Measurements from ENCODE around the gene TMCC2.
"Not testable (repeated sequence)": the region's sequence is repeated elsewhere in the genome, so short reads cannot be mapped to it uniquely, and the experiment has no call there.

TMCC2 gene

DNA sequence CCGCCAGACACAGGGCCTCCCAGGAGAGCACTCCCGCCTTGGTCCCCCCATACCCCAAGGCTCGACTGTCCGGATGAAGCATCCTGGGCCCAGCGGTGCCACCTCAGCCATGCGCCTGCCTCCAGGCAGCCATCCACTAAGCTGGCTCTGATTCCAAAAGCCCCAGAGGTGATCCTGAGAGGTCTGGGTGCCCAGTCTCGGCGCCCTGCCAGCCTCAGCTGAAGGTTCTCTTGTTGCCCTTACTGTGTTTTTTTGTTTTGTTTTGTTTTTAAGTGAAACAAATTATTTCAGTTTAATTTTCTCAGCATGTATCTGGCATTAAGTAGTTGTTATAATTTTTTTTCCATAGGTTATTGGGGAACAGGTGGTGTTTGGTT is 48.9 kb downstream of the TMCC2 start:
- DNase-seq (ENCODE audit: low read depth in 2 of 3, low spot score in 2 of 3), result no peak

DNA sequence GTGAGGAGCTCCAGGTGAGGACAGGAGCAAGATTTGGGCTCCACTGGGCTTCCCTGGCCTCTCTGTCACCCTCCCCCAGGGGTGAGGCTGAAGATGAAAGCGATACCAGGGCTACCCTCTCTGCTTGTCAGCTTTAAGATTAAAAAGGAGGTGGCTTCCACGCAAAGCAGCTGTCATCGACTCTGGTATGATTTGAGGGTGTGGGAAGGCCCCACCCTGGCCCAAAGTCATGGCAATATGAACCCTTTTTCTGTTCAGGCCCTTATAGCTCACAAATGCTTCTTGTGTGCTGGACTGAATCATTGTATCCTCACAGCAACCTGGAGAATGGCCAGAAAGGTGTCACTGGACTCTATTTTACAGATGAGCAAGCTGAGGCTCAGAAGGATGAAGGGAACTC is 52.2 kb downstream of the TMCC2 start:
- no peak for DNase-seq (ENCODE audit: low read depth in 2 of 3, low spot score in 2 of 3)

DNA sequence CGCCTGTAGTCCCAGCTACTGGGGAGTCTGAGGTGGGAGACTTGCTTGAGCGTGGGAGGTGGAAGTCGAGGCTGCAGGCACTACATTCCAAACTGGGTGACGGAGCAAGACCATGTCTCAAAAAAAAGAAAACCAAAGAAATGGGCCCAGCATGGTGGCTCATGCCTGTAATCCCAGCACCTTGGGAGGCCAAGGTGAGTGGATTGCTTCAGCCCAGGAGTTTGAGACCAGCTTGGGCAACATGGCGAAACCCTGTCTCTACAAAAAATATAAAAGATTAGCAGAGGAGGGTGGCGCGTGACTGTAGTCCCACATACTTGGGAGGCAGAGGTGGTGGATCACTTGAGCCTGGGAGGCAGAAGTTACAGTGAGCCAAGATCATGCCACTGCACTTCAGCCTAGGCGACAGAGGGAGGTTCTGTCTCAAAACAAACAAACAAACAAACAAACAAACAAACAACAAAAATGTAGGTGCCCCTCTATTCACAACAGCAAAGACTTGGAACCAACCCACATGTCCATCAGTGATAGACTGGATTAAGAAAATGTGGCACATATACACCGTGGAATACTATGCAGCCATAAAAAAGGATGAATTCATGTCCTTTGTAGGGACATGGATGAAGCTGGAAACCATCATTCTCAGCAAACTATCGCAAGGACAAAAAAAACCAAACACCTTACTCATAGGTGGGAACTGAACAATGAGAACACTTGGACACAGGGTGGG is 53.1 kb downstream of the TMCC2 start:
- not testable (repeated sequence) for DNase-seq (ENCODE audit: low read depth in 2 of 3, low spot score in 2 of 3)

DNA sequence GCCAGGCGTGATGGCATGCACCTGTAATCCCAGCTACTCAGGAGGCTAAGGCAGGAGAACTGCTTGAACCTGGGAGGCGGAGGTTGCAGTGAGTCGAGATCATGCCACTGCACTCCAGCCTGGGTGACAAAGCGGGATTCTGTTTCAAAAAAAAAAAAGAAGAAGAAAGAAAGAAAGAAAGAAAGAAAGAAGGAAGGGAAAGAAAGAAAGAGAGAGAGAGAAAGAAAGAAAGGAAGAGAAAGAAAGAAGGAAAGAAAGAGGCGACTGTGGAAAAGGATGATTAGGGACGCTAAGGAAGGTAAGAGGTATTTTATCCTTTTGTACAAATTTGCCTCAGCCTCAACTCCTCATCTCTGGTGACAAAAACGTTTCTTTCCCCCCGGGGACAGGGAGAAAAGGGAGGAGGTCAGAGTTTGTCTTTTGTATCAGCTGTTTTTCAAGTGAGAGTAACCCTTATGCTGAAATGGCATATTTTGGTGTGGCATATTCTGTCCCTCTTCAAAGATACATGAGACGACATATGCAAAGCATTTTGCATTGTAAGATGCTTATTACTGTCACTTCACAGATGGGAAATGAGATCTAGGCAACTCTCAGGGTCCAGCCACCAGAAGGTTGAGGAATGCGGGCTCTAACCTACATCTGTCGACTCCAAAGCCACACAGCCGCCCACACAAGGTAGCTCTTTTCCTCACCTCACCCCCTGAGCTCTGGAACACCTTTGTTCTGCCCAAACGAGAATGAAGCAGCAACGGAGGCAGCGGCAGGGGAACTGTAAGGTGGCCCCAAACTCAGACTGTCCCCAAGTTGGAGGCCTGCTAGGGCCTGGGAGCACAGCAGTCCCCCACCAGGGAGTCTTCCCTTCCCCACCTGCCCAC is 55.8 kb downstream of the TMCC2 start:
- no peak for DNase-seq (ENCODE audit: low read depth in 2 of 3, low spot score in 2 of 3)

DNA sequence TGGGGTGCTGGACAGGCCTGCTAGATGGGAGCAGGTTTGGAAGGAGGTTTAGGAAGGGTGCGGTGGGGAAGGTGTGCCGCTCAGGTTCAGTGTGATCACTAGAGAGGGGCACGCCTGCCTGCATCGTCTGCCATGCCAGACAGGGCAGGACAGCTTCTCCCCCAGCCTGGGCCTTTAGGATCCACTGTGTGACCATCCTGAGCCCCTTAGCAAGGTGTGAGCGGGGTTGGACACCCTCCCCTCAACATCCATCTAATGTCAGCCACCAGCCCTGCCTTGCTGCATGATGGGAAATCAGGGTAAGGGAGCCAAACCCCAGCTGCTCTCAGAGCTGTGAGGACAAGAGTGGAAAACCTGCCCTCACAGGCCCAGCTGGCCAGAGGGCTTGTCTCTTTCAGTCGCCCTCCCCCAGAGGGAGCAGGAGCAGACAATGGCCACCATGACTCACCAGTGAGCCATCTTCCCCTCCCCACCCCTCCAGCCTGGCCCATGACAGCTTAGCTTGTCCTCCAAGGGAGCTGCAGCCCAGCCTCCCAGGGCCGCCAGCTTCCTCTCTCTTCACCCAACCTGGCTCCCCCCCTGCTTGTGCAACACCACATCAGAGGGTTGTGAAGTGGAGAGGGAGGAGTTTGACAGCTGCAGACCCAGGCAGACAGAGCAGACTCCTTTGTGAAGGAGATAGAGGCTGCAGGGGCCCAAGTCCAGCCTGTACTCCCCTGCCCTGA is 56.8 kb downstream of the TMCC2 start:
- DNase-seq (ENCODE audit: low read depth in 2 of 3, low spot score in 2 of 3), result peak in 2 of 3 experiments; percentile 58 to 67

DNA sequence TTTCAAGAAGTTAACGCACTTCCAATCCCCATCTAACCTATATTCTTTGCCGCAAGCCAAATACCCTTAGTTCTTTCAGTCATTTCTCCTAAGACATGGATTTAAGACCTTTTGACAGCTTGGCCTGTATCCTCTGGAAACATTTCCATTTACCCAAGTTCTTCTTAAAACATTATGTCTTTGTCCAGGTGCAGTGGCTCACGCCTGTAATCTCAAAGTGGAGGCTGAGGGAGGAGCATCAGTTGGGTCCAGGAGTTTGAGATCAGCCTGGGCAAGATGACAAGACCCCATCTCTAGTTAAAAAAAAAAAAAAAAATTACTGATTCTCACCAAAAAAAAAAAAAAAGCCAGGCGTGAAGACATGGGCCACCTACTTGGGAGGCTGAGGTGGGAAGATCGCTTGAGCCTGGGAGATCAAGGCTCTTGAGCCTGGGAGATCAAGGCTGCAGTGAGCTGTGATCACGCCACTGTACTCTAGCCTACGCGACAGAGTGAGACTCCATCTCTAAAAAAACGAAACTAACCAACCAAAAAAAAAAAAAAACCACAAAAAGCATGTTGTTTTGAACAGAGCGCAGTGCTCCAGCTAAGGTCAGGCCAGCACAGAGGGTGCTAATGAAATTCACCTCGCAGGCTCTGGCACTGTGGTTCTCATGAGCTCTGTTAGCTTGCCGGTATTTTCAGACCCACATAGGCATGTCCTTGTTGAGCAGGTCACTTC is 57.8 kb downstream of the TMCC2 start:
- DNase-seq (ENCODE audit: low read depth in 2 of 3, low spot score in 2 of 3), result no peak

DNA sequence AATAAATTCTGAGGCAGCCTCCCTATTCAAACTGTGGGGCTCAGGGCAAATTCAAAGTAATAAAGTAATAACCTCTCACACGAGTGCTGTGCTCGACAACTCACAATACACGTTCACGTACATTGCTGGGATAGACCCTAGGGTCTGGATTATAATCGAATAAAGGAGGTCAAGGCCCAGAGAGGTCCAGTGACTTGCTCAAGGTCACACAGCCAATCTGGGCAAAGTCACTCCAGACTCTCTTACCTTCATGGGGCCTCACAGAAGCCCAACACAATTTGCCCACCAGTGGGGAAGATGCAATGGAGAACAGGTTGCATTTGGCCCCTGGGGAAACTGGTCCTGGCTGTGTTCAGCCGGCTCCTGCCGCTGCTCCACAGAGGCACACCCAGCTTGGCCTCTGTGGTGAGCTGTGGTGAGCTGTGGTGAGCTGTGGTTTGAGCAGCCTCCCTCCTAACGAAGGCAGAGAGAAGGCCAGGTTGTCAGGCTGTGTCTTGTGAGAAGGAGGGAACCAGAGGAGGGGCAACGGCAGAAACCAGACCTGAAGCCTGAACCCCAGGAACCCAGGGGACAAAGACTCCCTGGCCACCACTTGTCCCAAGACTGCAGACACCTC is 58.7 kb downstream of the TMCC2 start:
- DNase-seq (ENCODE audit: low read depth in 2 of 3, low spot score in 2 of 3), result peak; percentile 65 to 72 (median 65)

DNA sequence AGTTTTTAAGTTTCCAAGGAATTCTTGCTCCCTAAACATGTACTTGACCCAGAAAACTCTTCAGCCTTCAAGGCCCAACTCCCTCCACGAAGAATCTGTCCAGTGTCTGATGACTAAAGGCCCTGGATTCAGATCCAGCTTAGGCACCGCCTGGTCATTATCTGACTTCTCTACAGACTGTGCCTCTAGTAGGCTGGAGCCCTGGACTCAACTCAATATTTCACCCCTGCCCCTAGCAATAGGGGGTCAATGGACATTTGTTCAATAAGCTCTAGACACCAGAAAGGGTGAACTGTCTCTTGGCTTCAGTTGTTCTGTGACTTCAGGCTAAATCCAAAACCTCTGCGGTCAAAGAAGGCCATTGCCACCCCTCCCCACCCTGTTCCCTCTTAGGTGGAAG is 59.3 kb downstream of the TMCC2 start:
- no peak for DNase-seq (ENCODE audit: low read depth in 2 of 3, low spot score in 2 of 3)

DNA sequence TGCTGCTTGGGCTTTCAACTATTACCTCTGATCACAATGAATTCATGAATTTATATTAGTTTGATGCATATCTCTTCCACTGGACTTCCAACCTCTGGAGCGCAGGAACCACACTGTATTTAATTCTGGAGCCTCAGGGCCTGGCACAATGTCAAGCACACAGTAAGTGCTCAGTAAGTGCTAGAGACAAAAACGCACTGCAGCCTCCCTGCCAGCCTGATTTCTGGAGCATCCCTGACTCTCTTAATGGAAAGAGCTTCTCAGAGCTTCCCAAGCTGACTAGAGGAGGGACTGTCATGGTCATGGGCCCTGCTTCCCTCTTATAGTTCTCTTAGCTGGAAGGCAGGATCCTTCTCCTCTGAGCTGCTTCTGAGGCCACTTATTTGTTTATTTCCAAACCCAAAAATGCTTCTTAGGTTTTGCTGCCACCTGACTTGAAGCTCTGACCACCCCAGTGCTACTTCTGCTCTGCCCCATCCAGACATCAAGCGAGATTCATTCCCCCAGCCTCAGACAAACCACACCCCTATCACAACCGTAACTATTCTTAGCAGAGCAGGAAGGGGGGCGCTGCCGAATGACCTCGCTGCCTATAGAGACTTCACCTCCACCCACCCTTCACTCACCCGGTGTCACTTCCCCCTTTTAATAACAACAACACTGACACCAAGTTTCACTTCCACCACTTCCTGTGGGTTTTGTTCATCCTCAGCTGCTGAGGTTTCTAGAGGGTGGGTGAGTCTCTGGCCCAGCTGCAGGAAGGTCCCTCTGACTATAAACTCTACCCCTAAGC is 60.2 kb downstream of the TMCC2 start:
- peak in 2 of 3 experiments; percentile 49 to 67 for DNase-seq (ENCODE audit: low read depth in 2 of 3, low spot score in 2 of 3)

DNA sequence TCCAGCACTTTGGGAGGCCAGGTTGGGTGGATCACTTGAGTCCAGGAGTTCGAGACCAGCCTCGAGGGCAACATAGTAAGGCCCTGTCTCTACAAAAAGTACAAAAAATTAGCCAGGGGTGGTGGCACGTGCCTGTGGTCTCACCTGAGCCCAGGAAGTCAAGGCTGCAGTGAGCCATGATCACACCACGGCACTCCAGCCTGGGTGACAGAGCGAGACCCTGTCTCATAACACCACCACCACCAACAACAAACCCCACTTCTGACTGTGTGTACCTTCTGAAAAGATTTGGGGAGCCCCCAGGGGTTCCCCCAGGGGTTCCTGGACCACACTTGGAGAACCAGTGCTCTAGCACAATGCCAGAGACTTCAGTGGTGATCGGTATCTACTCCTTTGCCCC is 63.9 kb downstream of the TMCC2 start:
- DNase-seq (ENCODE audit: low read depth in 2 of 3, low spot score in 2 of 3), result no peak

DNA sequence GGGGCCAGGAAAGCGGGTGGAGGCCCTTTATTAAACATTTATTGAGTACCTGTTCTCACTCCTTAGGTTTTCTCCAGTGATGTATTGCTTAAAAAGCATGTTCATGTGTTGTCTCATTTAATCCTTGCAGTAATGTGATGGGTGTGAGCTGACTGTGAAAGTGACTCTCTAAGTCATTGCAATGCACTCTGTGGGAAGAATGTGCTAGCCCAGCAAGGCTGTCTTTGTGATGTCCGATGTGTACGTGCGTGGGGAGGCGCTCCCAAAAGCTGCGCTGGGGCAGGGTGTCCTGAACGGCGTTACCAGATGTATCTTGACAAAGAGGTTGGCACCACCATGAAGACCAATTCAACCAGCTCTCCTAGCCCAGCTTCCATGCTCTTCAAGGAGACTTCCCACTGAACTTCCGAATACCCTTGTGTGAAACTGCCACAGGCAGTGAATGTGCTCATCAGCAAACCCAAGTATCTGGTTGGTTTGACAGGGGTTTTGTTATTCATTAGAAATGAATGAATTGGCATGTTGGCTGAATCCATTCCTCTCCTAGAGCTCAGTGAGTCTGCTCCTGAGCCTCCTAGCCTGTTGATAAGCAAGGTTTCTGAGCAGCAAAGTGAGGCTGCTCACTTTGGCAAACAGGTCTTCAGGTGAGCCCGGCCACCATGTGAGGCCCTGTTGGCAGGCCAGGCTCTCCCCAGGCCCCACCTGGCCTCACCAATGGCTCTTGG is 65.8 kb downstream of the TMCC2 start:
- DNase-seq (ENCODE audit: low read depth in 2 of 3, low spot score in 2 of 3), result no peak

DNA sequence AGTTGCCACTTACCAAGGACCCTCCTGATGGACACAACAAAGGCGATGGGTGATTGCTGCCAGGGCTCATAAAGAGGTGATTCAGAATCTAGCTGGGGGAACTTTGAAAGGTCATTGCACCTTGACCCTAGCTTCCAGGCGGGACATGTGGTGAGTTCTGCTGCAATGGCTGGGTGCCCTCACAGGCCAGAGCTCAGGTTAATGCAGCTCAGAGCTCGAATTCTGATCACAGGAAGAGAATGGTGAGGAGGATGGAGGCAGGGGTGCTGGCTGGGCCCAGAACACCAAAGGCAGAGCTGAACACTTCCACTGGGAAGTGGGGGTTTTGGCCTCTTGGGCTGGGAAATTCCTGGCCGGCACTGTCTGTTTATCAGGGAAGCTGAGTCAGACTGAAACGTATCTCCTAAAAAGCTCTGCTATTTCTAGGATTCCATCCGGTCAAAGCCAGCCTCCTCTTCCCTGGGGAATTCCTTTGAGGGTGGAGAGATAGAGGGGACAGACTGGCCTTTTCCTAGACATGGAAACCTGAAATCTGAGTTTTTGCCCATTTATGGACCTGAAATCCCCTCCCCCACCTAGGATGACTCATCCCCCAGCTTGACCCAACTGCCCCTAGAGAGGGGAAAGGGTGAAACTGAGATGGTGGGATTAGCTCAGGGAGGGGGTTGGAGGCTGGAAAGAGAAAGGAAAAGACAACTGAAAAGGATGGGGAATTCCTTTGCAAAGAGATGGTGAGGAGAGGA is 66.6 kb downstream of the TMCC2 start:
- no peak for DNase-seq (ENCODE audit: low read depth in 2 of 3, low spot score in 2 of 3)

DNA sequence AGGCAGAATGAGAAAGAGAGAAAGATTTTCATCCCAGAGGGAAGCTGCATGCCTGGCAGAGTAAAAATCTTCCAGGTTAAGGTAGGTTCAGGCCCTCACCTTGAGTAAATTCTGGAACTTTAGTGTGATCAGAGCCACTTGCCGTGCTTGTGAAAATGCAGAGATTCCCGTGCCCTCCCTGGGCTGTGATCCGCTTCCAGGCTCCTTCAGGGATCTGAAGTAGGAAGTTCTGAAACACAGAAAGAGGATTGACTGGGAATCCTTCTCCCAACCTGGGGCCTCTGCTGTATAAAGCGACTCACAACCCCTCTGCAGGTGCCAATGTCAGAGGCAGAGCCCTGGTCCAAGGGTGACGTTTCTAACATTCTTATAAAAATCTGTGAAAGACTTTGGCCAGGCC is 67.2 kb downstream of the TMCC2 start:
- DNase-seq (ENCODE audit: low read depth in 2 of 3, low spot score in 2 of 3), result no peak

DNA sequence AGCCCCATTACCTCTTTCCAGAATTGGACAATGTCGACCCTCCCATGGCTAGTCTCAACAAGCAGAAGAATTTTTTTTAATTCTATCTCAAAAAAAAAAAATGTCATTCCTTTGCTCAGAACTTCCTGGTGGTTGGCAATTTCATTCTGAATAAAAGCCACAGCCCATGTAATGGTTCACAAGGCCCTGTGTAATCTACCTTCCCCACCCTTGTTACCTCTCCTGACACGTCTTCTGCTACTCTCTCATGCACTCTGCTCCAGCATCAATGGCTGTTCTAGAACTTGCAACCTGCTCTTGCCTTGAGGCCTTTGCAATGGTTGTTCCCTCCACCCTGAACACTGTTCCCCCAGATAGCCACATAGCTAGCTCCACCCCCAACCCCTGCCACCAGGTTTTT is 68.4 kb downstream of the TMCC2 start:
- DNase-seq (ENCODE audit: low read depth in 2 of 3, low spot score in 2 of 3), result no peak

DNA sequence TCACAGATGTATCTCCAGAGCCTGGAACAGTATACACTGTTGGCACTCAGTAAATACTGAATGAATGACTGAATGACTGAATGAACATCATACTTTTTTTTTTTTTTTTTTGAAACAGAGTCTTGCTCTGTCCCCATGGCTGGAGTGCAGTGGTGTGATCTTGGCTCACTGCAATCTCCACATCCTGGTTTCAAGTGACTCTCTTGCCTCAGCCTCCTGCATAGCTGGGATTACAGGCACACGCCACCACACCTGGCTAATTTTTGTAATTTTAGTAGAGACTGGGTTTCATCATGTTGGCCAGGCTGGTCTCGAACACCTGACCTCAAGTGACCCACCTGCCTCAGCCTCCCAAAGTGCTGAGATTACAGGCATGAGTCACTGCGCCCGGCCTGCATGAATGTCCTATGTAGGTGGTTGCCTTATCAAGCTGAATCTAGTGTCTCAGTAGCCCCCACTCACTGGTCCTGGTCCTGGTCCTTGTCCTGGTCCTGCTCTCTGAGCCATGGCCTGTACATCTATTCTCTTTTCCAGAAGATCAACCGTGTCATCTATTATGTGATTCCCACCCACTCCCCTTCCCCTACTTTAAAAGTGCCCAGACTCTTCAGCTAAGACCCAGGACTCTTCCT is 69.9 kb downstream of the TMCC2 start:
- not testable (repeated sequence) for DNase-seq (ENCODE audit: low read depth in 2 of 3, low spot score in 2 of 3)

DNA sequence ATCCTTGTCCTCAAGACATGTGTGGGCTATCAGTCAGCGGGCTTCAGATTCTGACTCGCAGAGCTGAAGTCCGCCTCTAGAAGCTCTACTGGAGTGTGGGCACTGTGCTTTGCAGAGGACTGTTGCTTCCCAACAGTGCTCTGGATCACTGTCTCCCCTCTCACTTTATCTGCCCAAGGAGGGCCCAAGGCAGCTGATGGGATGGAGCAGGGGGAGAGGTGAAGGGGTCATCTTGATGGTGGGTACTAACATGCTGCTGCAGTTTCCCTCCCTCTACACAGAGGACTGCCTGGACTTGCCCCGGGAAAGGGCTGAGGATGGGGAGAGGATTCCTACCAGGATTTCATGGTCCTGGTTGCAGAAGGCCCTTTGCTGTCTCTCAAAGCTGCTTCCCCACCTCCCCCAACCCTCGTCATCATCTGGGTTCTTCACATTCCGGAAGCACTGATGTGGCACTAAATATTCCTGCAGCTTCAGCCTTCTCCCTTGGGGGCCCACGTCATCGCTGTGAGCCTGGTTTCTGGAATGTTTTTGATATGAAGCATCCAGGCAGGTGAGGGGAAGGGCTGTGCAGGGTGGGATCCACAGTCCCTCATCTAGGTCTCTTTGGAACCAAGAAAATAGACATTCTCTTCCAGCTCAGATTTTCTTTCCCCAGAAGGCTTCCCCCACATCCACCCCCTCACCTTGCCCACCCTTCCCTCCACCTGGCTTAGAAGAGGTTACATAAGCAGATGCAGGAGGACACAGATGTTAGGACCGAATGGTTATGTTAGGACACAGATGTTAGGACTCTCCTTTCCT is 70.6 kb downstream of the TMCC2 start:
- DNase-seq (ENCODE audit: low read depth in 2 of 3, low spot score in 2 of 3), result no peak

DNA sequence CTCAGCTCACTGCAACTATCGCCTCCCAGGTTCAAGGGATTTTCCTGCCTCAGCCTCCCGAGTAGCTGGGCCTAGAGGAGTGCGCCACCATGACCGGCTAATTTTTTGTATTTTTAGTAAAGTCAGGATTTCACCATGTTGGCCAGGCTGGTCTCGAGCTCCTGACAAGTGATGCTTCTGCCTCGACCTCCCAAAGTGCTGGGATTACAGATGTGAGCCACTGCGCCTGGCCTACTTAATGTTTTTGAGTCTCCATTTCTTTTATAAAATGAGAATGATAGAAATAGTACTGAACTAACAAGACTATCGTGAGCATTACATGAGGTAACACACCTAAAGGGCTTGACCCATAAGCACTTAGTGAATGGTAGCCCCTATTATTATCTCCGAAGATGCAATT is 72.4 kb downstream of the TMCC2 start:
- DNase-seq (ENCODE audit: low read depth in 2 of 3, low spot score in 2 of 3), result no peak
